ENCODE measurements around the gene CD4.
"Not testable (repeated sequence)": the region's sequence is repeated elsewhere in the genome, so short reads cannot be mapped to it uniquely, and the experiment has no call there.

CD4 gene

DNA sequence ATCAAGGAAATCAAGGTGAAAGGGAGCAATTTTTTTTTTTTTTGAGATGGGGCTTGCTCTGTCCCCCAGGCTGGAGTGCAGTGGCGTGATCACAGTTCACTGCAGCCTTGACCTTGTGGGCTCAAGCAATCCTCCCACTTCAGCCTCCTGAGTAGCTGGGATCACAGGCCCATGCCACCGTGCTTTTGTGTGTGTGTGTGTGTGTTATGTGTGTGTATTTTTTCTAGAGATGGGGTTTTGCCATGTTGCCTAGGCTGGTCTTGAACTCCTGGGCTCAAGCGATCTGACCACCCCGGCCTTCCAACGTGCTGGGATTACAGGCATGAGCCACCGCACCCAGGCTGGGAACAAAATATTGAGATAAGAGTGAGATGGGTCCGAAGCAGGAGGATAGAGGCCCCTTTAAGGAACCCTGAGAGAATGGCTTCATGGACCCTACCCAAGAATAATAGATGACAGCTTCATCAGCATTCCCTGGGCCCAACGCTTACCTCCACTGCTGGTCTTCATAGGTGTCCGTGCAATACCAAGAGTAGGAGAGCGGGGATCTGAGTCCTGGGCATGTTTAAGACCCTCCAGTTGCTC lies 60.7 kb downstream of the CD4 start:
- no peak for DNase-seq

DNA sequence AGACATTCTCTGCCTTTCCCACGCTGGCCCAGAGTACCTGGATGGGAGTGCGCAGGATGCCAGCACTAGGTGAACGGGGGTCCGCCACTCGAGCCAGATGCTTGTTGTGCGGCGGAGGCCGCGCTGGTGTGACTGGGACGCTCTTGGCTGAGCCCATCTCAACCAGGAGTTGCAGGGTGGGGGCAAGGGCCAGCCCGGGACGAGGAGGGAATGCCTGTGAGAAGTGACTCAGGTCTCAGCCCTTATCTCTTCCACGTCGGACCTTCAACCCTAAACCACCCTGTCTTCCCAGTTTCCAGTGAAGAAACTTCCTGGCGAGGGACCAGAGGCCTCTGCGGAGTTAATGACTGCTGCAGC lies 61.4 kb downstream of the CD4 start:
- no peak for DNase-seq

DNA sequence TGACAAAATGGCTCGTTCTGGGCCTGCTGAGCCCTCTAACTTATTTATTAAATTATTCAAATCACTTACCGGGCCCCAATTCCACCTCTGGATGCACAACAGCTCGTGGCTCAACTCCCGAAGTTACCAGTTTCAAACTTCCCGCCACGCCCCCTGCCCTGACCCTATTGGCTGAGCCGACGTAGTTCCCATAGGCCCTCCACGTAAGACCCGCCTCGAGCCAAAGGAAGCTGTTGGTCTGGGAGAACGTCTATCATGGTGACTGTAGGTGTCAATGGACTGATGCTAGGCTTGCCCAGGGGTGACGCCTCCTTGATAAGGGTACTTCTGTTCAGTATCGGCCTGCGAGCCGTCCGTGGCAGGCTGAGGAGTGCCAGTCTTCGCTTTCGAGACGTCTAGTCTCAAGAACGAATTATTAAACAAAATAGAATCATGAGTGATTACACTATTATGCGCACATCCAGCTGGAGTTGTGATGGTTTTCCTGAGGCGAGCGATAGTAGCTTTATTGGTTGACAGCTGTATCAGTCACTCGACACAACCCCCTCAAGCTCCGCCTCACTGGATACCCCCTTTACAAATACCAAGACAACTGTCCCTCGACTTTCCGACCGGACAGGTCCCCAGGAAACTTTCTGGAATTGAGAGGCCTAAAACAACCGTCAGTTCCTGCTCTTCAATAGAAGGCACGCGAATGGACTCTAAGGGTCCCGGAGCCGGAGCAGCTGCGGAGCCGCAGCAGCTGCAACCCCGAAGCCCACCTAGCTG lies 62.0 kb downstream of the CD4 start, which contains the start of gene CDCA3:
TSS of gene CDCA3 (minus strand) at position 134 of the 768 bp plus-strand sequence. CDS start 334 bp downstream, outside the sequence.
- peak; percentile 82 for DNase-seq

DNA sequence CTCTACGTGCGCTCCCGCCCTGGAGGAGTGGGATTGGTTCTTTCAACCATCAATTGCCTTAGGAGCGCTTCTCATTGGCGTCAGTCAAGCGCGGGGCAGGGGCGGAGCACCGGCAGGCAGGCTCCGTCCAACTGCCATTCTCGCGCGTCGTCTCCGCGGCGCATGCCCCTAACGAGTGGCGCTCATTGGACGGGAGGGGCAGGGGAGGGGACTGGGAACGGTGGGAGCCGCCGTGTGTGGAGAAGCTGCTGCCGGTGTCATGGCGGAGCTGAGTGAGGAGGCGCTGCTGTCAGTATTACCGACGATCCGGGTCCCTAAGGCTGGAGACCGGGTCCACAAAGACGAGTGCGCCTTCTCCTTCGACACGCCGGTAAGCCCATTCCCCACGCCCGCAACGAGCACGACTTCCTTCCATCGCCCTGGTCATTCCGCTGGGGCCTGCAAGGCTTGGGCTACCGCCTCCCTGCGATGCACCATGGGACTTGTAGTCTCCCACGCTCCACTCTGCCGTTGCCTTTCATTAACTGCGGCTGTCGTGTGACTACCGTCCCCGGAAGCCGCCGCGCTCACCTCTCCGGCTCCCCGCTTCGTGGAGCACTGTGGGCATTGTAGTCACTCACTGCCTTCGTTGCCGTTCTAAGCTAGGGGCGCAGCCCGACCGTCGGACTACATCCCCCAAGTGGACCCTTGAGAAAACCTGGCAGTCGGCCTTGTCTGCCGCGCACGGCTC lies 62.8 kb downstream of the CD4 start, which contains the start of gene USP5:
TSS of gene USP5 (plus strand) at position 230 of the 730 bp plus-strand sequence. CDS start at position 260, 30 bp downstream.
- peak; percentile 97 for DNase-seq

DNA sequence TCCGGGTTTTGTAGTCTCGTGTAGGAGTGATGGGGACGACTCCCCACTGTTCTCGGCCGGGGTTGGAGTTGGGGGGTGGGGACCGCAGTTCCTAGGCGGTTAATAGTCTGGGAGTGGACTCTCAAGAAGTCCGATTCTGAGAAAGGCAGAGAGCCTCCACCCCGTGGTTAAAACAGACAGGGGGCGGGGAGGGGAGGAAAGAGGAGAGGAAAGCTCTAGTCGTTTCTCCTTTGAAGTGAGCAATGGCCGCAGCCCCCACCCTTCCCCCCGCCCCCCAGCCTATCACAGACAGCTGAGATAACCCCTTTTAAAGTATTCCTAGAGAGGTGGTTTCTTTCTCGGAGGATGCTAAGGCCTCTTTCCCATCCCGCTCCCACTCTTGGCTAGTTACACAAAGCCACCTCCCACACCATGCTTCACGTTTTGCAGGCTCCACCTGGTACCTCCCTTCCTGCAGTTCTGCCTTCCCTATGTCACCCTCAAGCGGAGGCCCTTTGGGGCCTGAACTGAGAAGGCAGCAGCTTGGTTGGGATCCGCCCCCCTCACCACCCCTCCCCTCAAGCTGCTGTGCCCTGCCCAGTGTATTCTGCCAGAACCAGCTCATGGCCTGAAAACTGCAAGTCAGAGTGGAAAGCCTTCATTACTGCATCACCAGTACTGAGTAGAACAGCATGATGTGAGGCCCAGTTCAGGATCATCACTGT lies 63.5 kb downstream of the CD4 start:
- DNase-seq: peak; percentile 41

DNA sequence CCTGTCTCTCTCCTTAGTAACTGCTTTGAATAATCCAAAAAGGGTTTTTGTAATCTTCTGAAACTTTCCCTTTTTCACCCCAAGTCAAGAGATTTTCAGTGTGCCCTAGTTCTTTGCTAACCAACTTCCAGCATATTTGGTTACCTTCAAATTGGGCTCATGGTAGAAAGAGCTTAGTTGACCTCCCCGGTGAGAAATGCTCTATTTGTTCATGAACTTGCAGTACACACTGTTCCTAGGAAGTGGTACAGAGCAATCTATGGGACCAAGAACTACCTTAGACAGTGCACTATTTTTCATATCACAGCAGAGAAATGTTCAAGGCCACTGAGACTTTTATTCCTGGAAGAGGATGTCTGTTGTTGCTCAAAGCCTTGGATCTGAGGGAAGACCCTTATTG lies 64.3 kb downstream of the CD4 start:
- DNase-seq: no peak

DNA sequence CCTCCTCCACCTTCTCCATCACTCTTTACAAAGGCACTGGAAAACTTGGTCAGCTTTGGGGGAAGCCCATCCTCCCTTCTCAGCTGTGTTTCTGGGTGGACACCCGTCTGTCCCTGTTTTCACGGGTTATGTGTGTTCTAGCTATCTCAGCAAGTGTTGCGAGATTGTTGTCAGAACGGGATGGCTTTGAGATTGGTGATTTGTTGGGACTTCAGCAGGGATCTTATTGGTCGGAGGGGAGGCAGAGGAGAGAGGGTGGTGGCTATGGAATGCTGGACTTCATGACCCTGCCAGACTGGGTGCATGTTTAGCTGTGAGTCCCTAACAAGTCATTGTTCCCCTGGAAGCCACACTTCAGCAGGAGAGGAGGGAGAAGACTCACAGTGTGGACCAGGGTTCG lies 64.7 kb downstream of the CD4 start:
- DNase-seq: no peak

DNA sequence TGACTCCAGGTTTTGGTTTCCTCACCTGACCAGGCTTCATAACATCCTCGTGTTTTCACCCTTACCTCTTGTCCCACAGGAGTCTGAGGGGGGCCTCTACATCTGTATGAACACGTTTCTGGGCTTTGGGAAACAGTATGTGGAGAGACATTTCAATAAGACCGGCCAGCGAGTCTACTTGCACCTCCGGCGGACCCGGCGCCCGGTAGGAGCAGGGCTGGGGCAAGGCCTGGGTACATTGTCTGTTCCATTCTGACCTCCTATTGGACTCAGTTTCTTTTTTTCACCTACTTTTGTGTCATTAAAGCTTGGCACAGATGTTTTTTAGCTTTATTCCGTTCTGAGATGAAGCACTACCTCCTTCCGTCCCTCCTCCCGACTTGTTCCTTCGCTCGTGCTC lies 66.0 kb downstream of the CD4 start:
- no peak for DNase-seq

DNA sequence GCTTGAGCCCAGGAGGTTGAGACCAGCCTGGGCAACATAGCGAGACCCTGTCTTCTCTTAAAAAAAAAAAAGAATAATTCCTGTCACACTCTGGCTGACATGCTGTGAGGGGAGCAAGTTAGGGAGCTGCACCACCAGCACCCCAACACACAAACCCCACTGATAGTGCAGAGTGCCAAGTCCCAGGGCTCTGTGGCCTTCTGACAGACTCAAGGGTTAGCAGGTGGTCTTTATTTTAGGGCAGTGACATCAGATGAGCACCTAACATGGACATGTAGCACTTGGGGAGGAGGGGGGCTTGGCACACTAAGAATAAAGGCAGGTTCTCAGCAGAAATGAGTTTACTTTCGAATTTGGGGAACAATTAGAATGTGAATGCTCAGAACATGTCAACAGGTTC lies 69.5 kb downstream of the CD4 start:
- no peak for DNase-seq

DNA sequence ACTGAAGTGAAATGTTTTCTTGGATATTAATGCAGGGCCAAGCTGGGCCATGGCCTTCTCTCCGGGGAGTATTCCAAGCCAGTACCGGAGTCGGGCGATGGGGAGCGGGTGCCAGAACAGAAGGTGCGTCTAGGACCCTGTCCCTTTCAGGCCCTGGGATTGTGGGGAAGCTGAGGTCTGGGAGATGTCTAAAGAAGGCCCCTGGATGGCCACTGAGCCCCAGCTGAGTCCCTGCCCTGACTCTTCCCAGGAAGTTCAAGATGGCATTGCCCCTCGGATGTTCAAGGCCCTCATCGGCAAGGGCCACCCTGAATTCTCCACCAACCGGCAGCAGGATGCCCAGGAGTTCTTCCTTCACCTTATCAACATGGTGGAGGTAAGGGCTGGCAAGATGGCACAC lies 70.8 kb downstream of the CD4 start:
- DNase-seq: no peak

DNA sequence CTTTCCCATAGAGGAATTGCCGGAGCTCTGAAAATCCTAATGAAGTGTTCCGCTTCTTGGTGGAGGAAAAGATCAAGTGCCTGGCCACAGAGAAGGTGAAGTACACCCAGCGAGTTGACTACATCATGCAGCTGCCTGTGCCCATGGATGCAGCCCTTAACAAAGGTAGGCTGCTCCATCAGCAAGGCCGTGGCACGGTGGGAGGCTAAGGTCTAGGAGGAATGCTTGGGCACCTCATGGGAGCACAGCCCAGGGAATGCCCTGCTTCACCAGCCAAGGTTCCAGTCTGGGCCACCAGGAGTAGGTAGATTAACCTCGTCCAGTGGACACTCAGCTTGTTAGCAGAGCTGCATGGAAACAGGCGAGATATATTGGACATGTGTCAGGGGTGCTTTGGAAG lies 71.6 kb downstream of the CD4 start:
- no peak for DNase-seq

DNA sequence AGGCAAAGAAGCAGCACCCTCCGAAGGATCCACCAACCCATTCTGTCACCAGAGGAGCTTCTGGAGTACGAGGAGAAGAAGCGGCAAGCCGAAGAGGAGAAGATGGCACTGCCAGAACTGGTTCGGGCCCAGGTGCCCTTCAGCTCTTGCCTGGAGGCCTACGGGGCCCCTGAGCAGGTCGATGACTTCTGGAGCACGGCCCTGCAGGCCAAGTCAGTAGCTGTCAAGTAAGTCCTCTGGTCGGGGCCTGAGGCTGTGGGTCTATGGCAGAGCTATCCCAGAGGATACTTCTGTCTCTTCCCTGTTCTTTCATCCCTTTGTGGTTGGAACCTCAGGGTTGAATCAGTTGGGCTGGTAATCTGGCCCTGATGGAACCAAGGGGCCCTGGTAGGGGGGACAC lies 72.1 kb downstream of the CD4 start:
- no peak for DNase-seq

DNA sequence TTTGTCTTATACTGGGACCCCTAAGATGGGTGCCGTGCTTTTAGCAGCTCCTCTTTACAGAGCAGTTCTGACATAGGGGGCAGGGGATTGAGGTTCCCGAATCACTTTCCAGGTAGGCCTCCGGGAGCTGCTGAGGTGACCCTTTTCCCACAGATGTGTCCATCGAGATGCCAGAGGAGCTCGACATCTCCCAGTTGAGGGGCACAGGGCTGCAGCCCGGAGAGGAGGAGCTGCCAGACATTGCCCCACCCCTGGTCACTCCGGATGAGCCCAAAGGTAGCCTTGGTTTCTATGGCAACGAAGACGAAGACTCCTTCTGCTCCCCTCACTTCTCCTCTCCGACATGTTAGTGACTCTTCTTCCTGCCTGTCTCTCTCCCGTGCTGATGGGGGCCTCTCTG lies 73.7 kb downstream of the CD4 start:
- DNase-seq: no peak

DNA sequence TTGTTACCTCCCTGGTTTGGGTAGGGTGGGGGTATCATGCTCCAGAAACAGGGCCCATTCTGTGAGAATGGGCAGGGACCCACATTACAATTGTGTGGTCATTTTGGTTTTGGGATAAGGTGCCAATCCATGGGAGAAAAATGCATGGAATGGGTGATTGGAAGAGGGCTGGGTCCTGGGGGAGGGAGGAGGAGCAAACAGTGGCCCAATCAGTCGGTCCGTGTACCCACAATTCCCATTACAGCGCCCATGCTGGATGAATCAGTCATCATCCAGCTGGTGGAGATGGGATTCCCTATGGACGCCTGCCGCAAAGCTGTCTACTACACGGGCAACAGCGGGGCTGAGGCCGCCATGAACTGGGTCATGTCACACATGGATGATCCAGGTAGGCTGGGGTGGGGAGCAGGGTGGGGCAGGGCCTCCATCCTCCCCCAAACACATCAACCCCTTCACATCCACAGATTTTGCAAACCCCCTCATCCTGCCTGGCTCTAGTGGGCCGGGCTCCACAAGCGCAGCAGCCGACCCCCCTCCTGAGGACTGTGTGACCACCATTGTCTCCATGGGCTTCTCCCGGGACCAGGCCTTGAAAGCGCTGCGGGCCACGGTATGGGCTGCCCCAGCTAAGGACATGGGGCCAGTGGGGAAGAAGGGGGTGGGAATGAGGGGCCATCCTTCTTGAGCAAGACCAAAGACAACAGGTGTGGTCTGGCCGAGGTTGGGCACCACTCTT lies 74.4 kb downstream of the CD4 start:
- no peak for DNase-seq

DNA sequence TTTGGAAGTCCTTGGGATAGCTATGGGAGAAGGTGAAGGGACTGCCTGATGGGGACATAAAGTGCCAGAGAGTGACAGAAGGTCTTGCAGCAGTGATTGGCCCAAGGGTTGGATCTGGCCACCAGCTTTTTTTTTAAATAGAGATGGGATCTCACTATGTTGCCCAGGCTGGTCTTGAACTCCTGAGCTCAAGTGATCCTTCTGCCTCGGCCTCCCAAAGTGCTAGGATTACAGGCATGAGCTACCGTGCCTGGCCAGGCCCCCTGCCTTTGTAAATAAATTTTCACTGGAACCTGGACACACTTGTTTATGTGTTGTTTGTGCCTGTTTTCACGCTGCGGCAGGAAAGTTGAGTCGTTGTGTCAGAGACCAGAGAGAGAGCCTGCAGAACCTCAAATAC lies 76.0 kb downstream of the CD4 start:
- DNase-seq: not testable (repeated sequence)

DNA sequence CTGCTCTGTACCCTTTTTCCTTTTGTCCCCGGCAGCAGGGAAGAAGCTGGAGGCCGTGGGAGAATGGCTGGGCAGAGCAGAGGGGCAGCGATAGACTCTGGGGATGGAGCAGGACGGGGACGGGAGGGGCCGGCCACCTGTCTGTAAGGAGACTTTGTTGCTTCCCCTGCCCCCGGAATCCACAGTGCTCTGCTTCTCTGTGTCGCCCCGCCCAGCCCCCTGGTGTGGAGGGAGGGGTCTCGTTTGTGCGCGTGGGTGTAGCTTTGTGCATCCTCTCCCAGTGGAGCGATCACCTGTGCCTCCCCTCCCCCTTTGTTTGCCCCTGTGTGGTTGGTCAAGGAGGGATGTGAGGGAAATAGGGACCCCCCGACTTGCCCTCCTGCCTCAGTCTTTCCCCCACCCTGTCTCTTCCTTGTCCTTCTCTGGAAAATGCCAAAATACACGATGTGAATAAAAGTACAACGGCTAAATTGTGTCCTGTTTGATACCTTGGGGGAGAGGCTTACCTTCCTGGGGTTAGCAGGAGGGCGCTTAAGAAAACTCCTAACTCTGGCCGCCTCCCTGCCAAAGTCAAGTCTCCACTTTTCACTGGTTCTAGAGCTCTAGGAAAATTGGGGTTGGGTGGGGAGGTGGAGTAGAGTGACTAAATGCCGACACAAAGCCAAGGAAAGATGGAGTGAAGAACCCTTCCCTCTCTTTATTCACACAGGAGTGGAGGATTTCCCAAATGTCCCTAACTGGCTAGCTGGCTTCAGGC lies 77.0 kb downstream of the CD4 start:
- DNase-seq: no peak

DNA sequence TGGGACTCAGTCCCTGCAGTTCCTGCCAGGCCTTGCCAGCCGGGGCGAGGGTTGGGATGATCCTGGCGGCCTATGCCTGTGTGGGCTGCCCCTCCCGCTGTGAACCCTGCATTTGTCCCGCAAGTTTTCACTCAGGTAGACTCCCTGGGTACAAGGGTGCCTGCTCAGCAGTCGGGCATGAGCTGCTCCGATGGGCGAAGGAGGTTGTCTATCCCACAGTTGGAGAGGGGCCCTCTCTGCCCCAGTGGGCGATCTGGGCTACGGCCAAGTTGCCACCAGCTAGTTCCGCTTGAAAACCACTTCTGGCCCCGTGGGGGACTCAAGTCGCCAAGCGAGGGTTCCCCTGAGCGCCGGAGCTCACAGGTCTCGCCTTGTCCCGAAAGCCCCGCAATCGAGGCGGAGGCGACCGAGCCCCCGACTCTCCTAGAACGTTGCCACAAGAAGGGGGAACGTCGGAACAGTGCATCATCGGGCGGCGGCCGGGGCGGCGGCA lies 77.6 kb downstream of the CD4 start:
- DNase-seq: no peak

DNA sequence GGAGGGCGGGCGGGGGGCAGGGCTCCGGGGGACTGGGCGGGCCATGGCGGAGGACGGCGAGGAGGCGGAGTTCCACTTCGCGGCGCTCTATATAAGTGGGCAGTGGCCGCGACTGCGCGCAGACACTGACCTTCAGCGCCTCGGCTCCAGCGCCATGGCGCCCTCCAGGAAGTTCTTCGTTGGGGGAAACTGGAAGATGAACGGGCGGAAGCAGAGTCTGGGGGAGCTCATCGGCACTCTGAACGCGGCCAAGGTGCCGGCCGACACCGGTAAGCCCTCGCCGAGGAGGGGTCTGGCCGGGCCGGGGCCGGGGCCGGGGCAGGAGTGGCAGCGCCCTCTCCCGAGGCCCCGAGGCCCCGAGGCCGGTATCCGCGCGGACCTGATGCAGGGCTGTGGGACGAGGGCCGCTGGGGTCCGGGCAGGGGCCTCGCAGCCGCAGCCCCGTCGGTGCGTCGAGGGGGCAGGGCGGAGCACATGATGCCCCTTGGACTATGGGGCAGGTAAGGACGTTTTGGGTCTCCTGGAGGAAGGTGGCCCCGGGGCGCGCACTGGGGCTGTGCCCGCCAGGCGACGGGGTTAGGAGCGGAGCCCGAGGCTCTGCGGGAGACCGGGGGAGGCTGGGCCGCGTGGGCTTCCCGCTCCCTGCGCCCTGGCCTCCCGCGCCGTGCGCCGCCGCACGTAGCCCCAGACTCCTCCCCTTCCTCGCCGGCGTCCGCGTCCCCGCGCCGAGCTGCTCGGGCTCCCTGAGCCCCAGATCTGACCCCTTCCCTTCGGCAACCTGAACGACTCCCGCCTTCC lies 78.3 kb downstream of the CD4 start, which contains the start of gene TPI1:
TSS of gene TPI1 (plus strand) at position 119 of the 798 bp plus-strand sequence. CDS start at position 155, 36 bp downstream.
- DNase-seq: peak; percentile 72

DNA sequence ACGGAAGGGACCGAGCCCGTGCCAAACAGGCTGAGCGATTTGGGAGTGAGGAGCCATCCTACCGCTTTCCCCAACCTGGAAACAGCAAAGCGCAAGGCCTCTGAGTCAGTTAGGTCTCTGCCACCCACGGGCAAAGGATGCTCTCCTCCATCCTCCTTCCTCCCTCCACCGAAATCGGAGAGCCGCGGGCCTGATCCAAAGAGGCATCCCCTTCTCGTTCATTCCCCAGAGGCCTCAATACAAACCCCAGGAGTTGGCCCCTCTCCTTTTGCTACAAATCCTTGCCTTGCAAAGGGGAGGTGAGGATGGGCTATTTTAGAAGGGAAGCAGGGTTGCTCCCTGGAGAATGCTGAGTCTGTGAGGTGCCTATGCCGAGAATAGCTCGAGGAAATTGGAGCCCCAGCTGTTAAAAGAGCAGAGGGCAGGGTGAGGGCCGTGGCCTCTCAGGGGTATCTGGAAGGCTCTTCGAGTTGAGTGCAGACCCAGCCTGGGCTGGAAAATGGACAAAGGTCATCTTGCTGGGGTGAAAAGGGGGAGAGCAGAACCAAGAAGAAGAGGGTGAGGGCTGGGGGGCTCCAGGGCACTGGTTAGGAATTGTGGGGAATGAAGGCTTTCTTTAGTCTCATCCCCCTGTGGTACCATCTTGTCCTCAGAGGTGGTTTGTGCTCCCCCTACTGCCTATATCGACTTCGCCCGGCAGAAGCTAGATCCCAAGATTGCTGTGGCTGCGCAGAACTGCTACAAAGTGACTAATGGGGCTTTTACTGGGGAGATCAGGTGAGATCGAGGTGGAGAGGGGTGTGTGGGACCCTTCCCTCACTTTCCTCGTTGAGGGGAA lies 79.1 kb downstream of the CD4 start:
- DNase-seq: no peak

All from activated CD4-positive, alpha-beta T cell treated with anti-CD3 and anti-CD28 coated beads for 1 hour (primary cell).